Esophagus muscularis mucosa (tissue), 4 donors: Measurements from ENCODE around the gene WDR87. TPM values are rescaled to one million over a fixed set of nuclear protein-coding genes. Genes with fewer than 3 reads are reported as not detected.

Experiments
- DNase-seq: peaks from one replicate; pipeline ENCODE4 v3.0.0-alpha.2; 2017; ENCODE audit errors: extremely low spot score
- H3K27ac ChIP-seq, 4 donors: fragments of 200-600 bp; sonication (generic); replicated peaks in 1 of 4; 1 replicate in 3 of 4; 2 replicates in 1 of 4; pipeline ENCODE4 v1.5.1; 2016 to 2019; ENCODE audit warnings: mild to moderate bottlenecking in 1 of 4
- H3K27me3 ChIP-seq, 4 donors: fragments of 200-600 bp; sonication (generic); one replicate each; pipeline versions ENCODE4 v1.5.1 to v1.6.0; 2016 to 2019
- H3K36me3 ChIP-seq, 4 donors: fragments of 200-600 bp; sonication (generic); one replicate each; pipeline ENCODE4 v1.5.1; 2016 to 2019
- H3K4me1 ChIP-seq, 4 donors: fragments of 200-600 bp; sonication (generic); one replicate each; pipeline ENCODE4 v1.5.1; 2016 to 2019
- H3K4me3 ChIP-seq, 4 donors: fragments of 200-600 bp; sonication (generic); 1 replicate in 2 of 4; 2 replicates in 2 of 4; pipeline ENCODE4 v1.5.1; 2016 to 2019; ENCODE audit warnings: mild to moderate bottlenecking in 4 of 4, moderate library complexity in 1 of 4
- H3K9me3 ChIP-seq, 4 donors: fragments of 200-600 bp; sonication (generic); 1 replicate in 3 of 4; 2 replicates in 1 of 4; pipeline ENCODE4 v1.5.1; 2016 to 2019
- CTCF ChIP-seq, 3 experiments: fragments of 200-600 bp in 2 of 3; fragments of 450-650 bp in 1 of 3; sonication (generic) in 2 of 3; IDR thresholded peaks; one replicate each; pipeline ENCODE4 v1.5.1; 2017 to 2019; ENCODE audit warnings: antibody characterized with exemption in 3 of 3, mild to moderate bottlenecking in 2 of 3, moderate library complexity in 1 of 3
- EP300 ChIP-seq: sonication (generic); formaldehyde crosslinking; IDR thresholded peaks from one replicate; pipeline ENCODE4 v1.6.1; 2017; ENCODE audit warnings: antibody characterized with exemption
- POLR2A ChIP-seq: fragments of 450-650 bp; IDR thresholded peaks from one replicate; pipeline ENCODE4 v1.6.1; 2017; ENCODE audit warnings: antibody characterized with exemption, moderate library complexity, mild to moderate bottlenecking, low read depth
- POLR2AphosphoS5 ChIP-seq, 2 donors: sonication (generic); formaldehyde crosslinking; IDR thresholded peaks; one replicate each; pipeline ENCODE4 v1.6.1; 2017; ENCODE audit warnings: antibody characterized with exemption in 2 of 2
- WGBS: methylation state at CpG from one replicate; pipeline ENCODE4 v1.1.5; 2018; 5-methylcytosine and 5-hydroxymethylcytosine counted together
- intact Hi-C: fragments of 100-400 bp; cut with DNase I; formaldehyde crosslinking; loops from one replicate; pipeline ENCODE4 v1.15.1; 2023
- total RNA-seq, 4 donors: library from RNA; depleted of rRNA; stranded (reverse); fragments of >200 nt; gene quantifications; one replicate each; pipeline versions ENCODE4 v1.1.0 to v1.2.1, GENCODE V29; 2016

WDR87 gene
- total RNA-seq, 4 donors from 2014 or later = not detected

- TF ChIP-seq EP300 (no peak), CTCF (IDR thresholded peaks at IDR 0.05) (no peak), POLR2A (no peak), POLR2AphosphoS5 (IDR thresholded peaks at IDR 0.05) (no peak)
- H3K4me3 ChIP-seq = no peak overlapping the region
- no peak for DNase-seq
- H3K4me1 ChIP-seq = no peaks in the 10 kb centered on the region
- no peaks in the 10 kb centered on the region for H3K27me3 ChIP-seq
- intact Hi-C loops = loop anchor here (5.0 kb wide), 1 partner anchor 198 kb away; no protein-coding TSS in a partner anchor
- 80% methylated on average over 1 of the region's 1 CpG for WGBS
- no peaks in the 10 kb centered on the region for H3K36me3 ChIP-seq
- H3K9me3 ChIP-seq = no peaks in the 10 kb centered on the region
- H3K27ac ChIP-seq = no peak overlapping the region
Measured at GRCh38 chr19:37899453-37899852, 6.9 kb downstream of the WDR87 start.

GRCh38 chr19:37896180-37896579 is 10.2 kb downstream of the WDR87 start:
- Histone ChIP-seq H3K4me3 (no peak overlapping the region), H3K9me3 (no peaks in the 10 kb centered on the region), H3K27ac (no peak overlapping the region), H3K4me1 (no peaks in the 10 kb centered on the region), H3K27me3 (peaks cover 0 to 19% (median 0%) of the 10 kb centered on the region in 4 donors), H3K36me3 (no peaks in the 10 kb centered on the region)
- TF ChIP-seq POLR2A = no peak
- no peak for TF ChIP-seq POLR2AphosphoS5 (IDR thresholded peaks at IDR 0.05)
- no peak for TF ChIP-seq EP300
- no peak for TF ChIP-seq CTCF (IDR thresholded peaks at IDR 0.05)
- intact Hi-C loops = loop anchor here (5.0 kb wide), 1 partner anchor 201 kb away; no protein-coding TSS in a partner anchor
- no peak for DNase-seq
- 82% methylated on average over 8 of the region's 8 CpGs for WGBS

GRCh38 chr19:37893845-37894575 is 12.4 kb downstream of the WDR87 start:
- intact Hi-C loops = no loop called here

GRCh38 chr19:37886571-37886970 is 19.8 kb downstream of the WDR87 start:
- Histone ChIP-seq H3K36me3 (no peaks in the 10 kb centered on the region), H3K4me3 (no peak overlapping the region), H3K27me3 (peaks cover 0 to 20% (median 0%) of the 10 kb centered on the region in 4 donors), H3K4me1 (no peaks in the 10 kb centered on the region), H3K27ac (no peak overlapping the region), H3K9me3 (peaks cover 0 to 32% (median 24%) of the 10 kb centered on the region in 4 donors)
- intact Hi-C loops = no loop called here
- TF ChIP-seq POLR2A = no peak
- no peak for TF ChIP-seq EP300
- no peak for TF ChIP-seq CTCF (IDR thresholded peaks at IDR 0.05)
- no peak for TF ChIP-seq POLR2AphosphoS5 (IDR thresholded peaks at IDR 0.05)
- DNase-seq = no peak
- WGBS = 88% methylated on average over 1 of the region's 1 CpG

More at GRCh38 chr19:37893845-37894575, 12.4 kb downstream of the WDR87 start:
- Histone ChIP-seq H3K9me3 (no peaks in the 10 kb centered on the region), H3K27ac (no peak overlapping the region), H3K4me1 (no peaks in the 10 kb centered on the region), H3K27me3 (peaks cover 0 to 28% (median 0%) of the 10 kb centered on the region in 4 donors), H3K36me3 (no peaks in the 10 kb centered on the region), H3K4me3 (no peak overlapping the region)
- no peak for TF ChIP-seq POLR2AphosphoS5 (IDR thresholded peaks at IDR 0.05)
- 88% methylated on average over 9 of the region's 11 CpGs for WGBS
- no peak for DNase-seq

GRCh38 chr19:37885392-37885791 is 21.0 kb downstream of the WDR87 start:
- peaks cover 0 to 35% (median 26%) of the 10 kb centered on the region in 4 donors for H3K9me3 ChIP-seq
- 93% methylated on average over 1 of the region's 1 CpG for WGBS

More at GRCh38 chr19:37885392-37885791, 21.0 kb downstream of the WDR87 start:
- TF ChIP-seq EP300 (no peak), POLR2A (no peak), CTCF (IDR thresholded peaks at IDR 0.05) (no peak), POLR2AphosphoS5 (IDR thresholded peaks at IDR 0.05) (no peak)
- no peak overlapping the region for H3K4me3 ChIP-seq
- DNase-seq = no peak
- peaks cover 0 to 15% (median 0%) of the 10 kb centered on the region in 4 donors for H3K27me3 ChIP-seq
- intact Hi-C loops = no loop called here
- no peaks in the 10 kb centered on the region for H3K4me1 ChIP-seq
- no peak overlapping the region for H3K27ac ChIP-seq
- no peaks in the 10 kb centered on the region for H3K36me3 ChIP-seq
